ENCODE results near the gene GABBR2.

The GABBR2 gene

DNA sequence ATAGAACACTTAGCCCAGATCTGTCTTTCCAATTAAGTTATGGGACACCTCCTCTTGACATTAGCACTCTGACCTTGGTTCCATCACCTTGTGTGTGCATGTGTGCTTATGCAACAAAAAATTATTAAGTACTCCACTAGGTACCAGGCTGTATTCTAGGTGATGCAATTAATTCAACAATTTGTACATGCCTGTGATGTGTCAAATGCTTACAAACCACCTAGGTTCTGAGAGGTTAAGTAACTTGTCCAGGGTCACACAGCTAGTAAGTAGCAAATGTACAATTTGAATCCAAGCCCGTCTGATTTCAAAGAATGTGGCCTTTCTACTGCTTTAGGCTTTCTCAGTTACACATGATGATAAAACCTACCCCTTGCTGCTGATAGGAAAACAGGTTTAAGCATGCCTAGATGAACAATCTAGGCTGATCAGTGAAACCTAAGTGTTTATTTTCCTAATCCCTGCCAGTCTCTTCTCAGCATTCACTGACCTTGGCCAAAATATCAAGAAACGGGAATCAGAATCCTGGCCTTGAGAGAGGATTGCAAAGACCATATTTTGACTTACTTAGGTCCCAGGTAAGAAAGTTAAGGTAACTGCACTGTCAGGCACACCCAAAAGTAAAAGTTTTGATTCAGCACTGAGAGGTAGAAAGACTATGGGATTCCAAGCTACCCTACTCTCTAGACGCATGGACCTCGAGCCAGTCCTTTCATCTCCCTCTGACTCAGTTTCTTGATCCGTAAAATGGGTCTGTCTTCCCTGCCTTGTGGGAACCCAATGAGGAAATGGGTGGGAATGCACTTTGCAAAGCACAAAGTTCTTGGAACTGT, 454.3 kb downstream of the GABBR2 start:
- DNase-seq (ENCODE audit: low read depth), result no peak

DNA sequence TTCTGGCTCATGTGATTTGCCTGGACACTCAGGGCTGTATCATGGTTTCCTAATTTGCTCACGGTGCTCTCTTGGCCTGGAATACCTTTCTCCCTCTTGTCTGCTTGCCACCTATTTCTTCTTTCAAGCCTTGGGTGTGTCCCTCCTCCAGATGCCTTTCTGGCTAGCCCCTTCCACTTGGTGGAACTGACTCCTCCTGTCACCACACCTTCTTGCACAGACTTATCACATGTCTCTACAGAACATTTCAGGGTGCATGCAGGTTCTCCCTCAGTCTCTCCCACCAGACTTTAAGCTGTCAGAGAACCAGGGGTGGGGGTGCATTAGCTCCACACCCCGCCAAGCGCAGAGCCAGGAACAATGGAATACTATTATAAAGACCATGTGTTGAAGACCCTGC, 455.2 kb downstream of the GABBR2 start:
- no peak for DNase-seq (ENCODE audit: low read depth)

DNA sequence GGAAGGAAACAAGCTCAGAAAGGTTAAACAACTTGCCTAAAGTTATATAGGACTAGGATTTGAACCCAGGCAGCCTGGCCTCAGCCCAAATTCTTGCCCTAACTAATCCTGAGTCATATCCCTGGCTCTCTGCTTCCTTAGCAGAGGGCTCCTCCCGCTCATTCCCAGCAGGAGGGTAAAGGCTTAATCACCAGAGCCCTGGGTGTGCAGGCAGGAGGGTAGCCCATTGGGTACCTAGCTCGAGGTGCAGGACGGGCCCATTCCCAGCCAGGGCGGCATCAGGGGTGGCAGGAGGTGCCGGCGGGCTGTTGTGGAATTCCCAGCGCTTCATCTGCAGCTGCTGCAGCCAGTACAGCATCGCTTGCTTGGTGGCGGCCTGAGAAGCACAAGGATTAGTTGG, 457.2 kb downstream of the GABBR2 start:
- no peak for DNase-seq (ENCODE audit: low read depth)

DNA sequence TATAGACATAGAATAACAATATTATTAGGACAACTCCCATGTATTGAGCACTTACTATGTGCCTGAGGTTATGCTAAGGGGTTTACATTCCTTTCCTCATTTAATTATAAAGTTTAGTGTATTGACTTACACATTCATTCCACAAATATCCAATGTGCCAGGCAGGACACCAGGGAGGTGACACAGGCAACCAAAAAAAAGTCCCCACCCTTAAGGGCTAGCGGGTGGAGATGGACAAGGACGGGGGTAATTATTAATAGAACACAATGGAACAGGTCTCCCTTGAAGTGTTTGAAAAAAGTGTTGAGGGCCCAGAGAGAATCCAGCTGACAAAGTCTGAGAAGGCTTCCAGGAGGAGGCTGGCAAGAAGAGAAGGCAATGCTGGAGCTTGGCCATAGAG, 459.0 kb downstream of the GABBR2 start:
- DNase-seq (ENCODE audit: low read depth), result no peak

DNA sequence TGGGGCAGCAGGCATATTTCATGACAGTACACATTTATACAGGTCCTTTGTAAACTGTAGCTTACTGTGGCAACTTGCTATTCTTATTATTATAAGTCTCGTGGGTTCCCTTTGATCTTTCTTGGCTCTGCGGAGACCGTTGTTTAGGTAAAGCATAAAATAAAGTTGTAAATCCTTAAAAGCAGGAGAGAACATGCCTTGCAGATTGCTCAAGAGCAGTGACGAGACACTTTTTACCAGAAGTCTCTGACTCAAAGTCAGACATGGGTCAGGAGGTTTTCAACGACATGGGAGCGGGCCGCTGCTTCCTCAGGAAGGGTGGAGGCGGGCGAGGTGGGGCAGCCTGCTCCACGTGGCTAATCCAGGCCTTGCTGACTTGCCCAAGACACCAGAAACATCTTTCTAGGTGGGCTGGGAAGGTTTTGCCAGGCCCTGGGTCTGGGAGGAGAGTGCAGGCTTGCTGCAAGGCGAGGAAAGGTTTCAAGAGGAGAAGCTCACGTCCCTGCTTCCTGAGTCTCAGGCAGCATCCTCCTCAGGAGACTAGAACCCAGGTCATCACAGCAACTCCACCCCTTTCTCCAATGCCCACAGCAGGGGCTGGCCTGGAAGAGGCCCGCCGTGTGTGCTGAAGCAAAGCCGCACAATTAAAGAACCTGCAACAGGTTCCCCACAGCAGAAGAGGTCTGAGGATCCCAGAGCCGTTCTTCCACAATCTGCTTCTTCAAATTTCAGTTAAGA, 459.8 kb downstream of the GABBR2 start:
- no peak for DNase-seq (ENCODE audit: low read depth)

DNA sequence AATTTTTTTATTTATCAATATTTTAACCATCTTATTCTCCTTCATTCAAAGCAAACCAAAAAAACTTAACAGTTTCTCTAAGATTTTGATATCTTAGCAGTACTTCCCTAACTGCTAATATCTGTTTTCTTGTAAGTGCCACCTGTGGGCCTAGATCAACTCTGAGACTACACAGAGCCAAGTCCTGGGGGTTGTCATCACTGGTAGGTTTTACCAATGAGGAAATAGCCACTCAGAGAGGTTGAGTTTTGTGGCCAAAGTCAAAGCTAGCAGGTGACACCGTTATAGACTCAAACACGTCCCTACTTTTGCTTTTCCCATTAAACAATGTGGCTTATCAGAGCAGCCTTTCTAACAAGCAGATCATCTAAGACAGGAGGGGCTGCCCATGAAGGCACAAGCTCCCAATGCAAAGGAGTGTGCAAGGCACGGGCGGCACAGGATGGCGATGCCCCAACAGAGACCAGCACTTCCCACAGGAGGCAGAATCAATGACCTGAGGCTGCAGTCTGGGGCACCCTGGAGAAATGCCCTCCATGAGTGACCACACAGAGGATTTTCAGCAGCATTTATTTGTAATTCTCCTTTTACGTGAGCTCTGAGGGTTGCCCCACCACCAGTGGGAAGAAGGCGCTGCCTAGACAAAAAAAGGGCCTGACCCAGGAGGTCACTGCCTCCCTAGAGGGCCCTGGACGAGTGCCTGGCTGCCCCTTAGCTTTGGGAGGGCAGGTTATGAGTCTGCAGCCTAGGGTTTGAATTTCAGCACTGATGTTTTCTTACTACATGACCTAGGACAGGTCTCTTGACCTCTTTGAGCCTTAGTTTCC, 460.7 kb downstream of the GABBR2 start:
- DNase-seq (ENCODE audit: low read depth), result no peak

DNA sequence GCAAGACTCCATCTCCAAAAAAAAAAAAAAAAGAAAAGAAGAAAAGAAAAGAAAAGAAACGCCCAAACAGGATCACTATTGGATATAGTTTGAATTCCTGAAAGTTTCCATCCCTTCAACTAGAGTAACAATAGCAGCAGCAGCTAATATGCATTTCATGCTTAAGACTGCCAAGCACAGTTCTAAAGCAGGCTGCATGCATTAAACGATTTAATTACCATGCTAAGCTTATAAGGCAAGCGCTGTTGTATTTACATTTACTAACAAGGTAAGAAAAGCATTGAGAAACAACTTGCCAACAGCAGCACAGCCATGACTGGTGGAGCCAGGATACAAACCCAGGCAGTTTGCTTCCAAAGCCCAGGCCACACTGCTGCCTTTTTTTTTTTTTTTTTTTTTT, 466.3 kb downstream of the GABBR2 start:
- DNase-seq (ENCODE audit: low read depth), result no peak

DNA sequence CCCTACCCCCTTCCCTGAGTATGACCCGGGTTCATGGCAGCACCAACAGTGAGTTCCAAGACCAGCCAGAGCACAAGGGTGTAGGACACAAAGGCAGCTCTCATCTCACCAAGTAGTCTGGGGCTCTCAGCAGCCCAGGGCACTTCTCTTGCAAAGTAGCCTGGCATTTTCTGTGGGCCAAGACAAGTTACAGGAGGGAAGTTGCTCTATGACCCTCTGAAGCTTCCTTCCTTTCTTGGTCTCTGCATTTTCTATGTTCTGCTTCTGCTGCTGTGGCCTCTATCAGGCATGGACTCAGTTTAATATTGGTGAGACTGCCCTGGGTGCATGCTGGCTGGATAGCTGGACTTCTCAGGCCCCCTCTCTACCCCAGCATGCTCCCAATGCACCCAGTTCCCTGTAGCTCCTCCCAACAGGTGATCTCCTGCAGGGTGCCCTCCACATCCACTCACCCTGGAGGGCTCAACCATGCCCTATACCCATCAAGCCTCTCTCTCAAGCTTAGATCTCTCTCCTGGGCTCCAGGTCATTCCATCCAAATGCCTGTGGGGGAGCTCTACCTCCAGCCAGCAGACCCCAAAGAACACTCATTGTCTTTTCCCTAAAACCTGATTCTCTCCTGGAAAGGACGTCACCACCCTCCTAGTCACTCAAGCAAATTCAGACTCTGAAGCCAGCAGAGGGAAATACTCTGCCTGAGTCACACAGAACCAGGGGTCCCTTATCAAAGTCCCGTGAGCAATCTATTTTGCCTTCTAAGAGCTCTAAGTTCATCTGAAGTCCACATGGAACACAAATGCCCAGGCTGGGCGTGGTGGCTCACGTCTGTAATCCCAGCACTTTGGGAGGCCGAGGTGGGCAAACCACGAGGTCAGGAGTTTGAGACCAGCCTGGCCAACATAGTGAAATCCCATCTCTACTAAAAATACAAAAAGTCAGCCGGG, 467.1 kb downstream of the GABBR2 start:
- no peak for DNase-seq (ENCODE audit: low read depth)

DNA sequence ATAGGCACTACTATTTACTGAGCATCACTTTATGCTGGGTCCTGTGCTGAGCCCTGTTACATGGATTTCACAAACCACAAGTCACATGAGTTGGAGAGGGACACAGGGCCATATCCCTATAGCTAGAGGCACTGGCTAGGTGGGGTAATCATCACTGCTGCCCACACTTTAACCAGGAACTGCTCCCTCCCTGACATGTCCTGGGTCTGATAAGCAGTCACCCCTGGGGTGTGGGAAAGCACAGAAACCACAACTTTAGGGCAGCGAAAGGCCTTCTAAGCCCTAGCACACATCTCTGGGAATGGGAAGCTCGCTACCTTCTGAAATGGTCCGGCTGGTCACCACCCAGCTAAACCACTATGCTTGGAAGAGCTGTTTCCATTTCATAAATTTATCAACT, 468.3 kb downstream of the GABBR2 start:
- no peak for DNase-seq (ENCODE audit: low read depth)
